Stimulated activated CD4-positive, alpha-beta T cell treated with anti-CD3 and anti-CD28 coated beads, Interleukin-1b, Interleukin-23, amount 100 ng/mL, for 48 hours (primary cell): ENCODE data around the gene DPYSL4.
A peak's percentile ranks its signal among the peaks of the same experiment; 100 is the strongest.

Experiments used
- DNase-seq: peaks from one replicate; pipeline ENCODE4 v3.0.0-alpha.2; 2020

The DPYSL4 gene

DNA sequence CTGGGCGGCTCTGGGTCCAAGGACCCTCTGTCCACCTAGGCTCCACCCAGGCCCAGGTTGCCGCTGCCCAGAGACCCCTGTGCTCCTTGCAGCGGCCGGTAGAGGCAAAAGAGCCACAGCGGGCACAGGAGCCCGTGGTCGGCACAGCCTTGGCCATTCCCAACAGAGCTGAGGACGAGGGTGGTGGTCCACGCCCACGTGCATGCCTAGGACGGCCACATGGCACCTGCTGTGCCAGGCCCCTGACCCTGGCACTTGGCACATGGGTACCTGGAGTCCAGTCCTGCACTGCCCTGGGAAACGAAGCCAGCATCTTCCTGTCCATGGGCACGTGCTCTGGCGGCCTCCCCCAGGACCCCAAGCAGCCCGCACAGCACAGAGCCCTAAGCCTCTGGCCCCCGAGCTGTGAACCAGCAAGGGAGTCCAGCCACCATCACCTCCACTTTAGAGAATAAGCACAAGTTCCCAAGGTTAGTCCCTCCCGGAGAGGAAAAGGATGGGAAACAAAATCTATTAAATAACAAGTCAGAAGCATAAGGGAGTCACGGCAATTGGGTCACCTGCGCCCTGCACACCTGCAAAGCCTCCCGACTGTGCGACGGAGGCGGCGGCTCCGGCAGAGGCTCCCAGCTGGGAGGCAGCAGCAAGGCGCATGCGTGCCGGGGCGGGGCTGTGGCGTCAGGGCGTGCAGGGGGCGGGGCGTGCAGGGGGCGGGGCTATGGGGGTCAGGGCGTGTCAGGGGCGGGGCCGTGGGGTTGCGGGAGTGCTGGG is 61.9 kb downstream of the DPYSL4 start:
- peak; percentile 76 for DNase-seq

- DNase-seq = no peak
These were observed 62.5 kb downstream of the DPYSL4 start for GRCh38 chr10:132249226-132249724.

- DNase-seq = no peak
These were observed 63.2 kb downstream of the DPYSL4 start for GRCh38 chr10:132249824-132250375.

DNA sequence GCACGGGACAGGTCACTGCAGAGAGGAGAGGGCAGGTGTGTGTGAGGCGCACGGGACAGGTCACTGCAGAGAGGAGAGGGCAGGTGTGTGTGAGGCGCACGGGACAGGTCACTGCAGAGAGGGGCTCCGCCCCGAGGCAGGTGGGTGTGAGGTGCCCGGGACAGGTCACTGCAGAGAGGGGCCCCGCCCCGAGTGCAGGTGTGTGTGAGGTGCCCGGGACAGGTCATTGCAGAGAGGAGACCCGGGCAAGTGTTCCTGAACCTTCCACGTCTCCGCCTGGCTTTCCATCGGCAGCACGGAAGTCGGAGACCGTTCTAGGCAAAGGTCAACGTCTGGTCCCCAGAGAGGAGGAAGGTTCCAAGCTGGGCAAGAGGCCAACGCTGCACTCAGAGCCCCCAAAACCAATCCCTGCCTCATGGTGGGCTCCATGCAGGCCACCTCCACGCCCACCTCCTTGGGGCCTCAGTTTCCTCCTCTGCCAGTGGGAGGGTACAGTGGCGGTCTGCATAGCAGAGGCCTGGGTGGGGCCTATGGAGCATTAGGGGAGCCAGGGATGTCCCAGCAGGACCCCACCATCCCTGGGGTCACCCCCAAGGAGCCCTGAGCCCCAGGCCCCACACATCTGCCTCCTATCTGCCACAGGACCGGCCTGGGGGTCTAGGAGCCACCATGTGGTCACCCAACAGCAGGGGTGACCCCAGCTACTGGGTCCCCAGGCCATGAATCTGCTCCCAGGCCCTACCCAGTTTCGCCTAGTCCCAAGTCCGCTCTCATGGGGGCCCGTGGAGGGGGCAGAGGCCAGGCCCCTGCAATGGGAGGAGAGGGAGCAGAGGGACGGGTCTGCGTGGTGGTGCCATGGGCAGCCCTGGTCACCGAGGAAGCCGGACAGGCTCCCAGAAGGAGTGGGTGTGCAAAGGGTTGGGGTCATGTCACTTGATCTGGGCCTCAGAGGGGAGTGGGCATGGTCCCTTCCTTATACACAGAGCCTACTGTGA is 64.0 kb downstream of the DPYSL4 start:
- DNase-seq = no peak

DNA sequence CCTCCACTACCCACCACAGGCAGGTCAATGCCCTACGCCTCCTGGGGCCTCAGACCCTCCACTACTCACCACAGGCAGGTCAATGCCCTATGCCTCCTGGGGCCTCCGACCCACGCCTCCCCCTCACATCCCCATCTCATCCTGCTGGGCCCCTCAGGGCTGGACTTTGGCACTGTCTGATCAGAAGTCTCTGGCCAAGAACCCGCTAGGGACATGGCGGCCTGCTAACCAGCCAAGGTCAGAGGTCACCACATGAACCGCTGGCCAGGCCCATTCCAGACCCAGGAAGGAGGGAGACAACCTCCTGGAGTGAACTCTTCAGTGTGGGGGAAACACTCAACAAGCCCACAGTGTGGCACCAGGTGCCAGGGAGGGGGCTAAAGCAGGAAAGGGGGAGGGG is 65.2 kb downstream of the DPYSL4 start:
- DNase-seq = no peak

DNA sequence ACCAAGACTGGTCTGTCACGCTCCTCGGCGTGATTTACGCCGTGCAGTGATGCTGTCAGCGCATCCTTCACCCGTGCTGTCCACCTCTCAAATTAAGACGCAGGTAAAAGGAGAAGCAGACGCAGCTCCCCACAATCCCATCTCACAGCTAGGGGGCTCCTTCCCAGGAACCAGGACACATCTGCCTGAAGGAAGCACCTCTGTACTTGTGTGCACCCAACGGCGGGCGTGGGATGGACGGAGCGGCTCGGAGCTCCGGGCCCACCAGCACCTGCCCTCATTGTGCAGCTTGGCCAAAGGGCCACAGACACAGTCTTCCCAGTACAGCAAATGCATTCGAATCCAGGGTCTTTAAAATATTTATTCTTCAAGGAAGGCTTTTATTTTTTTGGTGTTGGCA is 65.7 kb downstream of the DPYSL4 start:
- DNase-seq = no peak

- DNase-seq = no peak
These were observed 66.4 kb downstream of the DPYSL4 start for GRCh38 chr10:132253092-132253687.

GRCh38 chr10:132254841-132255240 is 68.1 kb downstream of the DPYSL4 start:
- no peak for DNase-seq
